ENCODE measurements around the gene CRYGN. TPM values are rescaled to one million over a fixed set of nuclear protein-coding genes. Genes with fewer than 3 reads are reported as not detected.

The CRYGN gene
- polyA plus RNA-seq, 1 of the 3 experiments (the other 2 are of a cell fraction) = not detected

- Histone ChIP-seq H2AFZ (ENCODE audit: low read depth) (no peak overlapping the region), H3K9ac (no peak overlapping the region), H3K27ac (ENCODE audit: low read depth in 2 of 2, low read length in 1 of 2) (no peak overlapping the region), H3K4me2 (no peak overlapping the region), H4K20me1 (ENCODE audit: insufficient read depth) (no peaks in the 10 kb centered on the region), H3F3A (replicated peaks; ENCODE audit: insufficient read depth) (no peaks in the 10 kb centered on the region), H3K9me3 (no peaks in the 10 kb centered on the region), H3K4me1 (ENCODE audit: control insufficient read depth in 1 of 2, insufficient read depth in 2 of 2, low read depth in 1 of 2, low read length in 1 of 2) (peaks cover 0 to 15% of the 10 kb centered on the region in 2 experiments; a peak in 1 of 4 replicates), H3K27me3 (ENCODE audit: insufficient read depth) (peaks cover 60% of the 10 kb centered on the region), H3K79me2 (ENCODE audit: insufficient read depth) (no peaks in the 10 kb centered on the region), H3K4me3 (ENCODE audit: low read depth in 2 of 2, low read length in 1 of 2) (no peak overlapping the region), H3K9me2 (no peaks in the 10 kb centered on the region), H3K36me3 (replicated peaks in 1 of 2; ENCODE audit: control insufficient read depth in 1 of 2, insufficient read depth in 2 of 2, low read length in 1 of 2) (no peaks in the 10 kb centered on the region)
- ChIA-PET CTCF (interaction anchor here (0.9 kb wide), 1 partner anchor 57 kb away, joined by 3 read pairs; no protein-coding TSS in a partner anchor), POLR2A (no interaction called here)
- DNase-seq = no peak
- 70% methylated on average over 4 of the region's 4 CpGs for WGBS (ENCODE audit: low lambda C conversion rate)
- no peak for TF ChIP-seq SMC3 (IDR thresholded peaks at IDR 0.05; ENCODE audit: low read depth, low read length)
- no peak for TF ChIP-seq ELF1 (IDR thresholded peaks at IDR 0.05)
- no peak for TF ChIP-seq EP300 (IDR thresholded peaks at IDR 0.05; ENCODE audit: borderline replicate concordance in 1 of 2, low read depth in 1 of 2, low read length in 1 of 2)
- TF ChIP-seq, protein P1, sequence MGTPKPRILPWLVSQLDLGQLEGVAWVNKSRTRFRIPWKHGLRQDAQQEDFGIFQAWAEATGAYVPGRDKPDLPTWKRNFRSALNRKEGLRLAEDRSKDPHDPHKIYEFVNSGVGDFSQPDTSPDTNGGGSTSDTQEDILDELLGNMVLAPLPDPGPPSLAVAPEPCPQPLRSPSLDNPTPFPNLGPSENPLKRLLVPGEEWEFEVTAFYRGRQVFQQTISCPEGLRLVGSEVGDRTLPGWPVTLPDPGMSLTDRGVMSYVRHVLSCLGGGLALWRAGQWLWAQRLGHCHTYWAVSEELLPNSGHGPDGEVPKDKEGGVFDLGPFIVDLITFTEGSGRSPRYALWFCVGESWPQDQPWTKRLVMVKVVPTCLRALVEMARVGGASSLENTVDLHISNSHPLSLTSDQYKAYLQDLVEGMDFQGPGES (IDR thresholded peaks at IDR 0.05; ENCODE audit: low read depth, low read length) = no peak
- no peak for TF ChIP-seq JUND (IDR thresholded peaks at IDR 0.05)
These were observed 26.7 kb downstream of the CRYGN start for GRCh38 chr7:151413241-151413640.

DNA sequence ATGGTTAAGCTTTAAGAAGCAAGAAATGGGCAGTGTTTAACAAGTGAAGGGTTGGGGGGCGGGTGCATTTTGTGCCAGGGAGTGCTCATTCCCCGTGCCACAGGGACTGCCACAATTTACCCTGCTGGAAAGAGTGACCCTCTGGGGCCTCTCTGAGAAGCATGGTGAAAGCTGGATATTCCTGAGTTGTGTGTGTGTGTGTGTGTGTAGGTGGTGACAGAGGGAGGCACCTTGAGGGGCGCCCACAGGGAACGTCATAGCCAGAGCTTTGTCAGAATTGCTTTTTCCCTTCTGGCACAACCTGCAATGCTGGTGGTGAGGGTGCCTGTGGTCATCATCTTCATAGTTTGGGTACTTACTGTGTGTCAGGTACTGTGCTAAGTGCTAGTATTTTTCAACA, 27.6 kb downstream of the CRYGN start:
- TF ChIP-seq NFIC (IDR thresholded peaks at IDR 0.05; ENCODE audit: borderline replicate concordance) (no peak), GABPA (IDR thresholded peaks at IDR 0.05; ENCODE audit: low read depth) (no peak), PBX3 (IDR thresholded peaks at IDR 0.05) (no peak), TCF12 (IDR thresholded peaks at IDR 0.05) (no peak), GATA2 (CRISPR knock-in tag; IDR thresholded peaks at IDR 0.05) (no peak), NRF1 (IDR thresholded peaks at IDR 0.05; ENCODE audit: low read depth, low read length) (no peak), RAD21 (IDR thresholded peaks at IDR 0.05; ENCODE audit: low read length) (no peak), MXI1 (IDR thresholded peaks at IDR 0.05; ENCODE audit: low read depth, low read length) (no peak), RXRA (IDR thresholded peaks at IDR 0.05; ENCODE audit: borderline replicate concordance, low read depth) (no peak), FOXM1 (IDR thresholded peaks at IDR 0.05; ENCODE audit: low read depth) (no peak), RCOR1 (IDR thresholded peaks at IDR 0.05; ENCODE audit: low read length) (no peak), EP300 (IDR thresholded peaks at IDR 0.05; ENCODE audit: borderline replicate concordance in 1 of 2, low read depth in 1 of 2, low read length in 1 of 2) (no peak), REST (IDR thresholded peaks at IDR 0.05; ENCODE audit: low read depth, low read length) (no peak), SMC3 (IDR thresholded peaks at IDR 0.05; ENCODE audit: low read depth, low read length) (no peak), FOSL2 (IDR thresholded peaks at IDR 0.05; ENCODE audit: borderline replicate concordance, low read depth) (no peak)
- TF ChIP-seq, protein P2, sequence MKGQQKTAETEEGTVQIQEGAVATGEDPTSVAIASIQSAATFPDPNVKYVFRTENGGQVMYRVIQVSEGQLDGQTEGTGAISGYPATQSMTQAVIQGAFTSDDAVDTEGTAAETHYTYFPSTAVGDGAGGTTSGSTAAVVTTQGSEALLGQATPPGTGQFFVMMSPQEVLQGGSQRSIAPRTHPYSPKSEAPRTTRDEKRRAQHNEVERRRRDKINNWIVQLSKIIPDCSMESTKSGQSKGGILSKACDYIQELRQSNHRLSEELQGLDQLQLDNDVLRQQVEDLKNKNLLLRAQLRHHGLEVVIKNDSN (IDR thresholded peaks at IDR 0.05; ENCODE audit: borderline replicate concordance, low read depth) = no peak
- TF ChIP-seq, protein P3, sequence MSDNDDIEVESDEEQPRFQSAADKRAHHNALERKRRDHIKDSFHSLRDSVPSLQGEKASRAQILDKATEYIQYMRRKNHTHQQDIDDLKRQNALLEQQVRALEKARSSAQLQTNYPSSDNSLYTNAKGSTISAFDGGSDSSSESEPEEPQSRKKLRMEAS (IDR thresholded peaks at IDR 0.05; ENCODE audit: low read depth) = no peak
- Histone ChIP-seq H3K9ac (no peak overlapping the region), H2AFZ (ENCODE audit: low read depth) (no peak overlapping the region), H3K9me2 (no peaks in the 10 kb centered on the region), H3K9me3 (no peaks in the 10 kb centered on the region), H4K20me1 (ENCODE audit: insufficient read depth) (no peaks in the 10 kb centered on the region), H3K4me3 (ENCODE audit: low read depth in 2 of 2, low read length in 1 of 2) (no peak overlapping the region), H3K36me3 (replicated peaks in 1 of 2; ENCODE audit: control insufficient read depth in 1 of 2, insufficient read depth in 2 of 2, low read length in 1 of 2) (no peaks in the 10 kb centered on the region), H3F3A (replicated peaks; ENCODE audit: insufficient read depth) (no peaks in the 10 kb centered on the region), H3K27me3 (ENCODE audit: insufficient read depth) (peaks cover 61% of the 10 kb centered on the region), H3K79me2 (ENCODE audit: insufficient read depth) (no peaks in the 10 kb centered on the region), H3K27ac (ENCODE audit: low read depth in 2 of 2, low read length in 1 of 2) (no peak overlapping the region), H3K4me2 (no peak overlapping the region), H3K4me1 (ENCODE audit: control insufficient read depth in 1 of 2, insufficient read depth in 2 of 2, low read depth in 1 of 2, low read length in 1 of 2) (peaks cover 0 to 15% of the 10 kb centered on the region in 2 experiments; a peak in 1 of 4 replicates)
- DNase-seq = no peak
- ChIA-PET CTCF (interaction anchor here (0.9 to 4.1 kb wide), 7 partner anchors 13 to 221 kb away, joined by 3 to 28 read pairs (median 3); no protein-coding TSS in a partner anchor), POLR2A (no interaction called here)
- 75% methylated on average over 4 of the region's 4 CpGs for WGBS (ENCODE audit: low lambda C conversion rate)

Measured in SK-N-SH (cell line).